ENCODE measurements around the gene SPG21.

The SPG21 gene

GRCh38 chr15:65004993-65005392 lies 15.3 kb upstream of the SPG21 start:
- DNase-seq (ENCODE audit: low read depth, low spot score): no peak
- H3K4me3 ChIP-seq (ENCODE audit: low read depth, low read length): no peak overlapping the region
- ChIA-PET CTCF (interaction anchor here (1.5 kb wide), 1 partner anchor 97 kb away, joined by 4 read pairs; no protein-coding TSS in a partner anchor), POLR2A (no interaction called here)
- no peak for TF ChIP-seq CTCF (IDR thresholded peaks at IDR 0.05; ENCODE audit: insufficient read depth, low read length, missing control alignments)

GRCh38 chr15:64997745-64998375 lies 8.1 kb upstream of the SPG21 start:
- H3K4me3 ChIP-seq (ENCODE audit: low read depth, low read length): no peak overlapping the region
- POLR2A ChIA-PET: interaction anchor here (0.7 kb wide), 1 partner anchor 835 kb away, joined by 3 read pairs; no protein-coding TSS in a partner anchor
- CTCF ChIA-PET: interaction anchor here (0.5 to 2.1 kb wide), 3 partner anchors 9 to 80 kb away, joined by 3 to 5 read pairs (median 3); no protein-coding TSS in a partner anchor
- DNase-seq (ENCODE audit: low read depth, low spot score): no peak
- no peak for TF ChIP-seq CTCF (IDR thresholded peaks at IDR 0.05; ENCODE audit: insufficient read depth, low read length, missing control alignments)

- POLR2A ChIA-PET: no interaction called here
- CTCF ChIA-PET: interaction anchor here (0.9 to 2.1 kb wide), 3 partner anchors 9 to 265 kb away, joined by 3 to 5 read pairs (median 3); no protein-coding TSS in a partner anchor
- no peak overlapping the region for H3K4me3 ChIP-seq (ENCODE audit: low read depth, low read length)
- no peak for TF ChIP-seq CTCF (IDR thresholded peaks at IDR 0.05; ENCODE audit: insufficient read depth, low read length, missing control alignments)
- no peak for DNase-seq (ENCODE audit: low read depth, low spot score)
These were observed 7.4 kb upstream of the SPG21 start for GRCh38 chr15:64997066-64997465.

GRCh38 chr15:64993290-64993689 lies 3.6 kb upstream of the SPG21 start:
- TF ChIP-seq CTCF (IDR thresholded peaks at IDR 0.05; ENCODE audit: insufficient read depth, low read length, missing control alignments): no peak
- ChIA-PET CTCF (interaction anchor here (2.9 kb wide), 1 partner anchor 184 kb away, joined by 8 read pairs; no protein-coding TSS in a partner anchor), POLR2A (no interaction called here)
- DNase-seq (ENCODE audit: low read depth, low spot score): no peak
- no peak overlapping the region for H3K4me3 ChIP-seq (ENCODE audit: low read depth, low read length)

DNA sequence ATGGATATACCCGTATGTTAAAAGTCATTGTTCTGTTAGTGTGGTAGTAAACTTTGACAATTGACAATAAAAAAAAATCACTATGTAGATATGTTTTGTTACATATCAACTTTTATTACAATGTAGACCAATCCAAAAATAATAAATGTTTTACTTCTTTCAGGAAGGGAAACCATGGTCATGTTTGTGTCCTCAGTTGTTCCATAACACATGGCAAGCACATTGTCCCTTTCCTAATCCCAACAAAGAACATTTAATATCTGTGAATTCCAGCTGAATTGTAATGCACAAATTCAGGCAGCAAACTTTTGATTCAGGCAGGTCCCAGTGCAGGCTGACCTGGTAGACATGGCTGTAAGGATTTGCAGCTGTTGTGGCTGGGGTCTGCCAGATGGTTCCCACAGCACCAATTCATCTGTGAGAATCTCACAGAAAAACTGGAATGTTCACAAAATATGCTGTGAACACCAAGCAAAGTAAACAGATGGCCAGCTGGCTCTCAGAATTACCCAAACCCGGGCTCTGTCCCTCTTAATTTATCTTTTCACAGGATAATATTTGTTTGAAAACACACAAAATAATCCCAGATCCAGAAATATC lies 1.9 kb upstream of the SPG21 start:
- H3K4me3 ChIP-seq (ENCODE audit: low read depth, low read length): no peak overlapping the region
- no peak for DNase-seq (ENCODE audit: low read depth, low spot score)
- TF ChIP-seq CTCF (IDR thresholded peaks at IDR 0.05; ENCODE audit: insufficient read depth, low read length, missing control alignments): no peak
- ChIA-PET POLR2A (interaction anchor here (1.0 kb wide), 1 partner anchor 150 kb away, joined by 3 read pairs; the partner anchor contains the start of gene PLEKHO2), CTCF (interaction anchor here (1.0 to 2.9 kb wide), 3 partner anchors 17 to 183 kb away, joined by 3 to 8 read pairs (median 3); no protein-coding TSS in a partner anchor)

DNA sequence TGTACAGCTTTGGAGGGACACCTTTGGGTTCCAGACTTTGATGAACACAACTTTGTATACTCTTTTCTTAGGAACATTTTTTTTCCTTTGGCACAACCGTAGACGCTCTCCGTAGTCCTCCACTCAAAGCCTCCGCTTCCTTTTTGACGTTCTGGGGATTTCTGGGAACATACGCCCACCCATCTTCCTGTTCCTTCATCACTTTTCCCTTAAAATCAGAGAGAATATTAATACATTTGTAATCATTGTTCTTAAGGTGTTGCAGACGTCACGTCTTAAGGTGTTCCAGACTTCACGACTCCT lies 405 bp upstream of the SPG21 start:
- CTCF ChIA-PET: no interaction called here
- no peak for DNase-seq (ENCODE audit: low read depth, low spot score)
- POLR2A ChIA-PET: interaction anchor here (0.9 kb wide), 1 partner anchor 13 kb away, joined by 3 read pairs; no protein-coding TSS in a partner anchor

More for the DNA sequence above, 405 bp upstream of the SPG21 start:
- TF ChIP-seq CTCF (IDR thresholded peaks at IDR 0.05; ENCODE audit: insufficient read depth, low read length, missing control alignments): no peak
- peak overlapping the region; percentile 69 for H3K4me3 ChIP-seq (ENCODE audit: low read depth, low read length)
